Subcutaneous adipose tissue (tissue), 4 donors: ENCODE data around the gene ADK. TPM values are rescaled to one million over a fixed set of nuclear protein-coding genes. Genes with fewer than 3 reads are reported as not detected.

Experiments
- total RNA-seq, 4 donors: library from RNA; depleted of rRNA; stranded (reverse); fragments of >200 nt; gene quantifications; one replicate each; pipeline ENCODE4 v1.1.0, GENCODE V29; 2016
- TF ChIP-seq, protein P1 (sequence below): fragments of 450-650 bp; IDR thresholded peaks from one replicate; pipeline ENCODE4 v1.5.1; 2016; ENCODE audit warnings: low read depth, mild to moderate bottlenecking, control low read depth, antibody characterized with exemption, moderate library complexity

Gene ADK
- total RNA-seq, 4 donors from 2014 or later = 21.7 to 52.2 (median 38.8) TPM

DNA sequence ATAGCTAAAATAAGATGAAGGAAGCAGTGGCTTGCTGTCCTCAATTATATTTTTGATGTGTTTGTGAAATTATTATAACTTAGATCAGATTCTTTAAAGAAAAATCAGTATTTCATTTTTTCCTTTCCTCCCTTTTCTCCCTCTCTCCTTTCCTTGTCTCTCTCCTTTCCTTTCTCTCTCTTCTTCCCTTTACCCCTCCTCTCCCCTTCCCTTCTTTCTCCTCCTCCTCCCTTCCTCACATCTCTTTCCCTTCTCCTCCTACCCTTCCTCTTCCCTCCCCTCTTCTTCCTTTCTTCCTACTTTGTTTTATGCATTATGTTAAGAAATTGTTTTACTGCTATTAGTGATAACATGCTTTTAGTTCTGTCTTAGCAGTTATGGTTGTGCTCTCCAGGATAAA lies 171.5 kb downstream of the ADK start:
- TF ChIP-seq, protein P1, sequence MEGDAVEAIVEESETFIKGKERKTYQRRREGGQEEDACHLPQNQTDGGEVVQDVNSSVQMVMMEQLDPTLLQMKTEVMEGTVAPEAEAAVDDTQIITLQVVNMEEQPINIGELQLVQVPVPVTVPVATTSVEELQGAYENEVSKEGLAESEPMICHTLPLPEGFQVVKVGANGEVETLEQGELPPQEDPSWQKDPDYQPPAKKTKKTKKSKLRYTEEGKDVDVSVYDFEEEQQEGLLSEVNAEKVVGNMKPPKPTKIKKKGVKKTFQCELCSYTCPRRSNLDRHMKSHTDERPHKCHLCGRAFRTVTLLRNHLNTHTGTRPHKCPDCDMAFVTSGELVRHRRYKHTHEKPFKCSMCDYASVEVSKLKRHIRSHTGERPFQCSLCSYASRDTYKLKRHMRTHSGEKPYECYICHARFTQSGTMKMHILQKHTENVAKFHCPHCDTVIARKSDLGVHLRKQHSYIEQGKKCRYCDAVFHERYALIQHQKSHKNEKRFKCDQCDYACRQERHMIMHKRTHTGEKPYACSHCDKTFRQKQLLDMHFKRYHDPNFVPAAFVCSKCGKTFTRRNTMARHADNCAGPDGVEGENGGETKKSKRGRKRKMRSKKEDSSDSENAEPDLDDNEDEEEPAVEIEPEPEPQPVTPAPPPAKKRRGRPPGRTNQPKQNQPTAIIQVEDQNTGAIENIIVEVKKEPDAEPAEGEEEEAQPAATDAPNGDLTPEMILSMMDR = no peak

GRCh38 chr10:74328388-74328787 lies 177.4 kb downstream of the ADK start:
- TF ChIP-seq, protein P1 = no peak

- TF ChIP-seq, protein P1 = no peak
Measured at GRCh38 chr10:74329873-74330272, 178.9 kb downstream of the ADK start.

DNA sequence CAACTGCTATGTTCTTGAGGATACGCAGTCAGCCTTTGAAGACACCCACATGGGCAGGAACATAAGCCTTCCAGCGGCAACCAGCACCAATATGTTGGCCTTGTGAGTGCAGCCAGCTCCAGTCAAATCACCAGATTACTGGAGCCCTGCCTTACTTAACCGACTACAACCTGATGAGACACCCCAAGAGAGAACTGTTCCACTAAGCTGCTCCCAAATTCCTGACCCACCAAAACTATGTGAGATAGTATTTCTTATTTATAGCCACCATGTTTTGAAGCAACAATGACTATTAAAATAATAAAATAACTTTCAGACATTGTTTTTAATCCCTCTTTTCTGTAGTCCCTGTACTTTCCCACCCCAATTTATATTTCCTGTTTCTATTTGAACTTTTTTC lies 179.6 kb downstream of the ADK start:
- TF ChIP-seq, protein P1 = no peak

DNA sequence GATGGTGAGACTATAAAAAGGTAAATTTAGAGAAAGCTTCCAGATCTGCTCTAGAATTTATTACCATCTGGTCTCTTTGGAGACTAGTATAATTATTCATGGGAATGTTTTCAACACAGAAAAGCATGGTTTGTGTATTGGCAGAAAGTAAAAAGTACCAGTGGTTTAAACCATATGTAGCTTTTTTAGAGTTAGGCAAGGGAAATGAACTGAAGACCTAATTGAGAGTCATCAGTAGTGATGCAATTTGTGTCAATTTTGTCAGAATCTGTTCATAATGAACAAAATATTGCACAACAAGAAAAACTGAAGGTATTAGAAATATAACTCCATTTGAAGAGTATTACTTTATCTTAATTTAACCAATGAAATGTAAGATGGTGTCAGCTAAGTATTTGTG lies 181.4 kb downstream of the ADK start:
- TF ChIP-seq, protein P1 = no peak

DNA sequence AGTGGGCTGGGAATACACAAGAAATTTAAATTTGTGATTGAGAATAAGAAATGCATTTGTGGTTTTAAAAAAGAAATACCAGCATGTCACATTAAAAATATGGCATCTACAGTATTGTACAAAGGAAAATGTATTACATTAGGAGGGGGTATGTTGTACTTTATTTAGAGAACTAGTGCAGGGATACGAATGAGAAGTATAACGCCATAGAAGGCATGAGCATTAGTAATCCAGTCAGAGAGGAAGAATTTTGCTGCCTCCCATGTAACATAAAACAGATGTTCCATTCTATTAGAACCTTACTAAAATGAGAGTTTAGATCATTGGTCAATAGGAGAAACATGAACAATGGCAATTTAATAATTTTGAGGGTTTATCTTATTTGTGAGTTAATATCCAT lies 182.2 kb downstream of the ADK start:
- TF ChIP-seq, protein P1 = no peak

DNA sequence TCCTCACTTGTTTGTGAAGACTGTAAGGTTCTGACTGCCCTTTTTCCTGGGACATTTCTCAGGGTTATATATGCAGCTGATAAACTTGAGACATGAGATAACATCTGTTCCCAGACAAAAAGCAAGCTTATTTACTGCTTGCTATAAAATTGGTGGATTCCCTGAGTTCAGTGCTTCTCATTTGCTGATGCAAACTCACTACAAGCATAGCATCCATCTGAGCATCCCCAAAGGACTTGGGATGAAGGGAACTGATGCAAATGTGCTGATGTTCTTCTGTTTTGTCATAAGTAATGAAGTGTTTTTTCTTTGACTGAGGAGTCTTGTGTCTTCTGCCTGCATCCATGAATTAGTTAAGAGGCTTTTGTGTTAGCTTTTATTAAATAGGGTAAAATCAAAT lies 183.2 kb downstream of the ADK start:
- TF ChIP-seq, protein P1 = no peak
